NT2/D1 (cell line): ENCODE results near the gene CRELD2.

Experiments
- DNase-seq: peaks from one replicate; pipeline ENCODE4 v3.0.0-alpha.2; 2011; ENCODE audit warnings: low read depth, low spot score
- H3K27me3 ChIP-seq: 2 replicates; pipeline ENCODE4 v1.6.0; 2011; ENCODE audit warnings: mild to moderate bottlenecking; ENCODE audit not compliant: insufficient read length, insufficient read depth
- H3K36me3 ChIP-seq: 2 replicates; pipeline ENCODE4 v1.6.1; 2011; ENCODE audit warnings: mild to moderate bottlenecking, low read length, mixed read lengths; ENCODE audit not compliant: insufficient read depth, insufficient read length
- H3K4me1 ChIP-seq: 2 replicates; pipeline ENCODE4 v1.5.1; 2011; ENCODE audit not compliant: insufficient read depth, insufficient read length
- H3K4me3 ChIP-seq: 2 replicates; pipeline ENCODE4 v1.5.1; 2011; ENCODE audit warnings: low read depth; ENCODE audit not compliant: insufficient read length
- H3K9ac ChIP-seq: 2 replicates; pipeline ENCODE4 v1.6.0; 2011; ENCODE audit warnings: low read depth; ENCODE audit not compliant: insufficient read length
- H3K9me3 ChIP-seq: 2 replicates; pipeline ENCODE4 v1.5.1; 2011; ENCODE audit warnings: mild to moderate bottlenecking, low read length; ENCODE audit not compliant: insufficient read depth
- SUZ12 ChIP-seq: IDR thresholded peaks from 2 replicates; pipeline ENCODE4 v1.6.1; 2011; ENCODE audit not compliant: insufficient read length, insufficient read depth; ENCODE audit errors: extremely low read depth
- YY1 ChIP-seq: IDR thresholded peaks from 2 replicates; pipeline ENCODE4 v1.6.1; 2011; ENCODE audit not compliant: insufficient read length, insufficient read depth
- ZNF274 ChIP-seq: IDR thresholded peaks from 2 replicates; pipeline ENCODE4 v1.6.1; 2011; ENCODE audit warnings: mild to moderate bottlenecking, low read depth, low read length

The CRELD2 gene

DNA sequence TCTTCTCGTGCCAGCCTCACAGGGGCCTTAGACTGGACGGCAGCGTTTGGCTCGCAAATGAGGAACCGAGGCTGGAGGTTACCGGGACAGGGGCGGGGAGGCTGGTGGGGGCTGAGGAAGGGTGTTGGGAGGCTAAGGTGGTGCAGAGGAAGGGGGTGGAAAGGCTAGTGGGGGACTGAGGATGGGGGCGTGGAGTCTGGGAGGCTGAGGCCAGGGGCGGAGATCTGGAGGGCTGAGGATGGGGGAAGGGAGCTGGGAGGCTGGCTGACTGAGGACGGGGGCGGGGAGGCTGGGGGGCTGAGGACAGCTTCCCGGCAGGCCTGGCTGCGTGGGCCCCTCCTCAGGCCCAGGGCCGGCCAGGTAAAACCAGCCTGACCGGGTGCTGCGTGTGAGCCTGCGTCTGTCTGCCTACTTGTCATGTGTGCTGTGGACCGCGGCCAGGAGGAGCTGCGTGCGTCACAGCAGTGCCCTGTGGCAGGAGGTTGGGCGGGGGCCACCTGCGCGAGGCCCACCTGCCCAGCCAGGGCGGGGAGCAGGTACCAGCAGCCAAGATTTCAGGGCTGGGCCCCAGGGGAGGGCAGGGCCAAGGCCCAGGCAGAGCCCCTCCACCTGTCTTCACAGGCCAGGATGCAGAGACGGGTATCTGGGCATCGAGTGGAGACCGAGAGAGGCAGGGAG lies 32.7 kb downstream of the CRELD2 start:
- Histone ChIP-seq H3K36me3 (no peaks in the 10 kb centered on the region), H3K9ac (no peak overlapping the region), H3K4me1 (peaks cover 36% of the 10 kb centered on the region), H3K9me3 (no peaks in the 10 kb centered on the region), H3K4me3 (no peak overlapping the region), H3K27me3 (no peaks in the 10 kb centered on the region)
- DNase-seq: no peak
- TF ChIP-seq SUZ12: no peak
- no peak for TF ChIP-seq ZNF274
- no peak for TF ChIP-seq YY1

DNA sequence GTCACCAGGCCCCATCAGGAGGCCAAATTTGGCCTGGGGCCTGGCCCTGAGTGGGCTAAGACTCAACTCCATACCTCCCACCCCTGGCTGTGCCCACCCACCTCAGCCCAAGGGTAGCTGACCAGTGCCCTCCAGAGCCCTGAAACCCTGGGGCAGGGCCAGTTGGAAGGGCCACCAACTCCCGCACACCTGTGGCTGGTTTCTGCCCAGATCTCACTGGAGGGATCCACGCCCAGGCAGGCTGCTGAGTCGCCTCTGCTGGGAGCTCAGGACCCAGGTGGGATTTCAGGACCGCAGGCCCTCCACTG lies 33.2 kb downstream of the CRELD2 start:
- no peaks in the 10 kb centered on the region for H3K9me3 ChIP-seq
- H3K4me3 ChIP-seq: no peak overlapping the region
- peaks cover 33% of the 10 kb centered on the region for H3K4me1 ChIP-seq
- no peaks in the 10 kb centered on the region for H3K27me3 ChIP-seq
- DNase-seq: no peak
- no peaks in the 10 kb centered on the region for H3K36me3 ChIP-seq
- TF ChIP-seq YY1 (no peak), ZNF274 (no peak), SUZ12 (no peak)
- H3K9ac ChIP-seq: peak overlapping the region; percentile 17

DNA sequence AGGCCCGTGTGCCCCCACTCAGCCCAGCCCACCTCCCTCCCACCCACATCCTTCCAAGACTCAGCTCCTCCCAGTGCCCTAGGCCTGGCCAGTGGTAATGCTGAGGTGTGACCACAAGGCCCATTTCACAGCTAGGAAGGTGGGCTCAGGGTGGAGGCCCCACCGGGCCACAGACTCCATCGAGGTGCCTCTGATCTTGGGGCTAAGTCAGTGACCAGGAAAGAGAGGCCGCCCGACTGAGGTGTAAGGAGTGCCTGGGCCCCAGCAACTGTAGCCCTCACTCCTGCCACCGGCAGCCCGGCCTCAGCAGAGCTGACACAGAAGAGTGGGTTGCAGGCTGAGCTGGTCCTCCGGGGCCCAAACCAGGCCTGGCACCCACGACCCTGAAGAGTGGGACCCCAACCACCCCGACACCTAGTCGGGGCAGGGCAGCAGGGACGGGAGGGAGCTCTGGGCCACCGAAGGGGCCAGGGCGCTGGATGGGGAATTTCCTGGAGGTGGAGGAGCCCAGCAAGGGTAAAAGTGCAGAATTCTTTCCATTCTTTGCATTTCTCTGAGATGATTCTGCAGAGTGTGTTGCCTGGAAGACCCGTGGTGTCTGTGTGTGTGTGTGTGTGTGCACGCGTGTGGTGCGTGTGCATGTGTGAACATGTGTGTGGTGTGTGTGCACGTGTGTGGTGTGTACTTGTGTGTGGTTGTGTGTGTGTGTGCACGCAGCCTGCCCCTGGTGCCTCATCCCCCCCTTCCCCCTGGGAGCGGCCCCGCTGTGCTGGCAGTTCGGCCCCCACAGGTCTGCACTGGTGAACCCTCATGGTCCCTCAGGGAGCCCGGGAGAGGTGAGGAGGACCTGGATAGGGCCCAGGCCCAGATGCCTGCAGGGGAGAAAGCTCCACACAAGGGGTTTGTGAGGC lies 33.8 kb downstream of the CRELD2 start:
- peaks cover 32% of the 10 kb centered on the region for H3K4me1 ChIP-seq
- no peak for DNase-seq
- peak overlapping the region; percentile 17 for H3K9ac ChIP-seq

DNA sequence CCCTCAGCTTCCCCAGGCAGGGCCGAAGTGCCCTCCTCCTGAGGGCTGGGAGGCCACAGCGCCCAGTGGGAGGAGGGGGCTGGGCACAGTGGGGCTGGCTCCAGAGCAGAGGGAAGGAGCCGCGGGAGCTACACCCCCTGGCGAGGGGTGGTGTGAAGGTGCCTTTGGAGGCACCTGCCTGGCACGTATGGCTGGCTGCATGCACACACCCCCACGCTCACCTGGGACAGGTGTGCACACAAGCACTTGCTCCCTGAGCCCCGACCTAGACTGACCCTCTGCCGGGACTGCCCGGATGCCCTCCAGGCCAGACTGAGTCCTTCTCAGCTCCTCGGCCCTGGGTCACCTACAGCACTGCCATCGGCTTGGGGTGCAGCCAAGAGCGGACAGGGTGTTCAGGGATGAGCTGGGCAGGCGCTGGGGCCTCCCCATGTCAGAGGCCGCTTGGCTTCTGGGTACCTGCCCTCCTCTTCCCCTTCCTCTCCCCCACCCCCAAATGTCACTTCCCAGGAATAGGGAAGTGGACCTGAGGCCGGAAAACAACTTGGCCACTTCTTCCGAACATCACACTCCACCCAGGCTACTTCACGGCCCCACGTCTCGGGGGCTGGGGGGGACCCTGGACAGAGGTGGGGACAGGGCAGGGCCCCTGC lies 34.7 kb downstream of the CRELD2 start:
- TF ChIP-seq ZNF274 (no peak), YY1 (no peak), SUZ12 (no peak)
- peaks cover 23% of the 10 kb centered on the region for H3K4me1 ChIP-seq
- no peak overlapping the region for H3K4me3 ChIP-seq
- no peaks in the 10 kb centered on the region for H3K9me3 ChIP-seq
- H3K27me3 ChIP-seq: no peaks in the 10 kb centered on the region
- H3K36me3 ChIP-seq: no peaks in the 10 kb centered on the region
- no peak for DNase-seq
- no peak overlapping the region for H3K9ac ChIP-seq

More for the DNA sequence above, 33.8 kb downstream of the CRELD2 start:
- Histone ChIP-seq H3K9me3 (no peaks in the 10 kb centered on the region), H3K36me3 (no peaks in the 10 kb centered on the region), H3K4me3 (no peak overlapping the region), H3K27me3 (no peaks in the 10 kb centered on the region)
- TF ChIP-seq YY1 (no peak), ZNF274 (no peak), SUZ12 (no peak)

DNA sequence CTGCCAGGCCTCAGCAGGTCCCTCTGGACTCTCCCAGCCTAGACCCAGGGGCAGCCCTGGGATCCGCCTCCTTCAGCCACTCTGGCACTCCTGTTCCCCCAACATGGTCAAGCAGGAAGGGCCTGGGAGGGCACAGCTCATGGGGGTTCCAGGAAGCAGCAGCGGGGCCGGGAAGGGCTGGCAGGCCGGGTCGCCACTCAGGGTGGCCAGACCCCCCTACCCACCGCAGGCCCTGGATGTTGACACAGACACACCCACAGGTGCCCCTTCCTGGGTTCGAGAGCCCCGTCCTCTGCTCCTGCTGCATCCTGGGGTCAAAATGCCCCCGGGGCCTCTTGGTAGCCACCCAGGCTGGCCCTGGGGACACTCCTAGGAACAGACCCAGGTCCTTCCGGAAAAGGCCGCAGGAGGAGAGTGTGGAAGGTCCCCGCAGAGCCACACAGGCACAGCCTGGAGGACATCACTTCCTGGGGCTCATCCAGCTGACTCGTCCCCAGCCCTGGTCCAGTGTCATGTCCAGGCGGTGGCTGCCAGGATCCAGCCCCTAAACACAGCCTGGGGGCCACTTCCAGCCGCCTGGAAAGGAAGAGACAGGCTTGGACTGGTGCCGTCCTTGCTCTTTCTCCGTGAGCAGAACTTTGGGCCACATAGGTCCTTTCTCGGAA lies 35.4 kb downstream of the CRELD2 start:
- H3K36me3 ChIP-seq: no peaks in the 10 kb centered on the region
- TF ChIP-seq ZNF274: no peak
- TF ChIP-seq YY1: no peak
- TF ChIP-seq SUZ12: no peak
- peaks cover 23% of the 10 kb centered on the region for H3K4me1 ChIP-seq
- H3K4me3 ChIP-seq: no peak overlapping the region
- no peak for DNase-seq
- H3K27me3 ChIP-seq: no peaks in the 10 kb centered on the region
- peak overlapping the region; percentile 18 for H3K9ac ChIP-seq
- no peaks in the 10 kb centered on the region for H3K9me3 ChIP-seq

DNA sequence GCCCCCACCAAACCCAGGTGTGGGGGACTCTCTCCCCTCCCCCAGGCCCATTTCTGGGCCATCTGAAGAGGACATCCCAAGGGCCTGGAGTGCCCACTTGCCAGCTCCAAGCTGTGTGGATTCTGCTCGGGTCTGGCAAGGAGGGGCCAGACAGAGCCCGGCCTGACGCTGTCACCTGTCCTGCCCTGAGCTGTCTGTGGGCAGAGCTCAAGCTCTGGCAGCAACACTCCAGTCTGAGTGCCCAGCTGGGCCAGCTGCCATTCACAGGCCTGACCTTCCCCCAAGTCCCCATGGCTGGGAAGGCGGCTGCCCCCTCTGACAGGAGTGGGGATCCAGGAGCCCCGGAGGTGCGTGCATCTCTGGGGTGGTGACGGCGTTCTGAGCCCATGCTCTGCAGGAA lies 35.9 kb downstream of the CRELD2 start:
- H3K9ac ChIP-seq: peak overlapping the region; percentile 18

More for the DNA sequence above, 35.9 kb downstream of the CRELD2 start:
- Histone ChIP-seq H3K4me1 (peaks cover 19% of the 10 kb centered on the region), H3K36me3 (no peaks in the 10 kb centered on the region), H3K27me3 (peaks cover 2% of the 10 kb centered on the region), H3K9me3 (no peaks in the 10 kb centered on the region), H3K4me3 (no peak overlapping the region)
- no peak for TF ChIP-seq SUZ12
- no peak for DNase-seq
